ENCODE results near the gene CCNJ. TPM values are rescaled to one million over a fixed set of nuclear protein-coding genes. Genes with fewer than 3 reads are reported as not detected.
A peak's percentile ranks its signal among the peaks of the same experiment; 100 is the strongest.

CCNJ gene
- total and polyA plus RNA-seq, 2 of the 13 experiments (the other 11 are each of a cell fraction or from before 2014, with no cell fraction given) = 14.1 to 21.5 TPM

DNA sequence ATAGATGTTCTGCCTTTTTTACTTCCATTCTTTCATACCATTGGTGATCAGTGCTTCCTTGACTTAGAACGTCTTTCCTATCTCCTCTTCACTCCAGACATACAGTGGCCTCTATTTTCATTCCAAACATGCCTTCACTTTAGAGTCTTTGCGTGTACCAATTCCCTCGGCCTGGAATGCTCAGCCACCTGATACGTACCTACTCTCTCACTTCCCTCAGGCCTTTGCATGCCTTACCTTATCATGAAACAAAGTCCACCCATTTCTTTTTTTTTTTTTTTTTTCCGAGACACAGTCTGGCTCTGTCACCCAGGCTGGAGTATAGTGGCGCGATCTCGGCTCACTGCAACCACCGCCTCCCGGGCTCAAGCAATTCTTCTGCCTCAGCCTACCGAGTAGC lies 2.2 kb upstream of the CCNJ start (continued):
- TF ChIP-seq, protein P1, sequence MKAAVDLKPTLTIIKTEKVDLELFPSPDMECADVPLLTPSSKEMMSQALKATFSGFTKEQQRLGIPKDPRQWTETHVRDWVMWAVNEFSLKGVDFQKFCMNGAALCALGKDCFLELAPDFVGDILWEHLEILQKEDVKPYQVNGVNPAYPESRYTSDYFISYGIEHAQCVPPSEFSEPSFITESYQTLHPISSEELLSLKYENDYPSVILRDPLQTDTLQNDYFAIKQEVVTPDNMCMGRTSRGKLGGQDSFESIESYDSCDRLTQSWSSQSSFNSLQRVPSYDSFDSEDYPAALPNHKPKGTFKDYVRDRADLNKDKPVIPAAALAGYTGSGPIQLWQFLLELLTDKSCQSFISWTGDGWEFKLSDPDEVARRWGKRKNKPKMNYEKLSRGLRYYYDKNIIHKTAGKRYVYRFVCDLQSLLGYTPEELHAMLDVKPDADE (CRISPR knock-in tag; IDR thresholded peaks at IDR 0.05) = no peak
- TF ChIP-seq ZFP41 (CRISPR knock-in tag; IDR thresholded peaks at IDR 0.05; ENCODE audit: borderline replicate concordance) (no peak), ZNF282 (IDR thresholded peaks at IDR 0.05; ENCODE audit: partially characterized antibody) (no peak), FOSL2 (CRISPR knock-in tag; IDR thresholded peaks at IDR 0.05) (no peak), MEF2D (CRISPR knock-in tag; IDR thresholded peaks at IDR 0.05) (no peak)
- TF ChIP-seq, protein P2, sequence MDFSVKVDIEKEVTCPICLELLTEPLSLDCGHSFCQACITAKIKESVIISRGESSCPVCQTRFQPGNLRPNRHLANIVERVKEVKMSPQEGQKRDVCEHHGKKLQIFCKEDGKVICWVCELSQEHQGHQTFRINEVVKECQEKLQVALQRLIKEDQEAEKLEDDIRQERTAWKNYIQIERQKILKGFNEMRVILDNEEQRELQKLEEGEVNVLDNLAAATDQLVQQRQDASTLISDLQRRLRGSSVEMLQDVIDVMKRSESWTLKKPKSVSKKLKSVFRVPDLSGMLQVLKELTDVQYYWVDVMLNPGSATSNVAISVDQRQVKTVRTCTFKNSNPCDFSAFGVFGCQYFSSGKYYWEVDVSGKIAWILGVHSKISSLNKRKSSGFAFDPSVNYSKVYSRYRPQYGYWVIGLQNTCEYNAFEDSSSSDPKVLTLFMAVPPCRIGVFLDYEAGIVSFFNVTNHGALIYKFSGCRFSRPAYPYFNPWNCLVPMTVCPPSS (IDR thresholded peaks at IDR 0.05) = no peak

DNA sequence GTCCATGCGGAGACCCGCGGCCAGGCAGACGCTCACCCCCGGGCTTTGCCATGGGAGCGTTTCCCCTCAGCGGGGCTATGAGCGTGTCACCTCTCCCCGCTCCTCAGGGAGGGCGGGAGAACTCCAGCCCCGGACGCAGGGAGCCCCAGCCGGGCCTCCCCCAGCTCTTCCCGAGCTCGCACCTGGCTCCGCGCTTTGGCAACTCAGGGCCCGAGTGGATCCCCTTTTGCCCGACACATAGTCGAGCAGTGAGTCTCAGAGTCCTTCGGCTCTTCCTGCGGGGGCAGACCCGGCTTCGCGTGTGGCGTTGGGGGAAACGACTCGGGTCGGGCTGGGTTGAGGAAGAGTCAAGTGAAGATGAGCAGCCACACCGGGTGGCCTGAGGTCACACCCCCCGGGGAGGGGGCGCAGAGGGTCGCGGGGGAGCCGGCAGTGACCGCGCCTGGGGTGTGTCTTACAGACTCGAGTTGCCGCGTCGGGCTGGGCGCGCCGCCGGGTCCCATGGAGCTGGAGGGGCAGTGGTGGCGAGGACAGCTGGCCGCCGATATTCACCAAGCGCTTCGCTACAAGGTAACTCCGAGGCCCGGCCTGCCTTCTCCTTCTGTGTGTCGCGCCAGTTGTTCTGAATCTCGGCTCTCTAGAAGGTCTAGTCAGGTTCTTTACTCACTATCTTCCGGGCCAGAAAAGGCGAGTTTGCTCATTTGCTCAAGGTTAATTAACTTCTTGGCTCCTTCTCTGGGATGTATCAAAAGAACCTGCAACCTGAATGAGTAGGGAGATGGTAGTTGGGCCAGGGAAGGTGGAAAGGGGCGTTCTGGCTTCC lies 721 bp downstream of the CCNJ start:
- ATAC-seq = peak; percentile 70
- peaks cover 53% of the 10 kb centered on the region for H3K79me2 ChIP-seq (ENCODE audit: insufficient read depth, low read length)
- H4K20me1 ChIP-seq (ENCODE audit: insufficient read depth, low read length) = no peaks in the 10 kb centered on the region; the same call in 1 of the 2 replicates
- no peaks in the 10 kb centered on the region for H3K9me3 ChIP-seq (ENCODE audit: low read length)
- FAIRE-seq = no peak
- H3K27me3 ChIP-seq (ENCODE audit: control insufficient read depth in 1 of 2, insufficient read depth in 2 of 2, low read length in 2 of 2) = no peaks in the 10 kb centered on the region; a peak in 1 of 5 replicates
- intact Hi-C loops (cut with micrococcal nuclease; ENCODE audit: unreplicated experiment) = loop anchor here (1.0 kb wide), 1 partner anchor 86 kb away; the partner anchor contains the start of gene ZNF518A
- peak overlapping the region; percentile 89 to 91 (median 90) for H3K4me3 ChIP-seq (replicated peaks in 1 of 3; ENCODE audit: insufficient read depth in 1 of 3, low read depth in 2 of 3, low read length in 3 of 3)
- H3K36me3 ChIP-seq (replicated peaks in 1 of 2; ENCODE audit: control insufficient read depth in 1 of 2, insufficient read depth in 2 of 2, low read length in 2 of 2) = peaks cover 0 to 9% of the 10 kb centered on the region in 2 experiments; a peak in 1 of 5 replicates
- H3K9ac ChIP-seq (ENCODE audit: insufficient read depth, low read depth, low read length) = peak overlapping the region; percentile 97
- WGBS (ENCODE audit: low lambda C conversion rate) = 2% methylated on average over 8 of the region's 58 CpGs
- no TSS peak for BruUV-seq (replicated peaks)
- H3K4me2 ChIP-seq (ENCODE audit: low read depth, low read length) = peak overlapping the region; percentile 87
- CTCF ChIA-PET (ENCODE audit: low intra/inter-chr PET ratio, low total read pairs) = no interaction called here
- H2AFZ ChIP-seq (ENCODE audit: low read length) = no peak overlapping the region
- peak; percentile 24 for DNase-seq (ENCODE audit: low spot score)
- peaks cover 44% of the 10 kb centered on the region for H3K4me1 ChIP-seq (ENCODE audit: insufficient read depth, low read length)
- in situ Hi-C loops (cut with HindIII; ENCODE audit: extremely low pct_ligation_motif_present, low pct_unique_long_range_greater_than_20kb) = no loop called here
- H3K27ac ChIP-seq (ENCODE audit: extremely low read length, insufficient read depth, low read length) = peak overlapping the region; percentile 87
- POLR2A ChIA-PET = interaction anchor here (0.6 to 3.3 kb wide), 7 partner anchors 16 to 351 kb away, joined by 3 to 32 read pairs (median 15); partner anchors contain the start of genes TCTN3 and ZNF518A
- TF ChIP-seq ZNF501 (CRISPR knock-in tag; IDR thresholded peaks at IDR 0.05) (peak; percentile 5; the same call in 1 of the 2 replicates), MTA1 (CRISPR knock-in tag; IDR thresholded peaks at IDR 0.05; ENCODE audit: borderline replicate concordance) (no peak), ZNF335 (CRISPR knock-in tag; IDR thresholded peaks at IDR 0.05) (no peak), REPIN1 (CRISPR knock-in tag; IDR thresholded peaks at IDR 0.05; ENCODE audit: borderline replicate concordance, low read depth) (no peak)
- TF ChIP-seq, protein P3, sequence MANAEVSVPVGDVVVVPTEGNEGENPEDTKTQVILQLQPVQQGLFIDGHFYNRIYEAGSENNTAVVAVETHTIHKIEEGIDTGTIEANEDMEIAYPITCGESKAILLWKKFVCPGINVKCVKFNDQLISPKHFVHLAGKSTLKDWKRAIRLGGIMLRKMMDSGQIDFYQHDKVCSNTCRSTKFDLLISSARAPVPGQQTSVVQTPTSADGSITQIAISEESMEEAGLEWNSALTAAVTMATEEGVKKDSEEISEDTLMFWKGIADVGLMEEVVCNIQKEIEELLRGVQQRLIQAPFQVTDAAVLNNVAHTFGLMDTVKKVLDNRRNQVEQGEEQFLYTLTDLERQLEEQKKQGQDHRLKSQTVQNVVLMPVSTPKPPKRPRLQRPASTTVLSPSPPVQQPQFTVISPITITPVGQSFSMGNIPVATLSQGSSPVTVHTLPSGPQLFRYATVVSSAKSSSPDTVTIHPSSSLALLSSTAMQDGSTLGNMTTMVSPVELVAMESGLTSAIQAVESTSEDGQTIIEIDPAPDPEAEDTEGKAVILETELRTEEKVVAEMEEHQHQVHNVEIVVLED (CRISPR knock-in tag; IDR thresholded peaks at IDR 0.05; ENCODE audit: borderline replicate concordance) = peak; percentile 8; the same call in 1 of the 2 replicates
- TF ChIP-seq, protein P4, sequence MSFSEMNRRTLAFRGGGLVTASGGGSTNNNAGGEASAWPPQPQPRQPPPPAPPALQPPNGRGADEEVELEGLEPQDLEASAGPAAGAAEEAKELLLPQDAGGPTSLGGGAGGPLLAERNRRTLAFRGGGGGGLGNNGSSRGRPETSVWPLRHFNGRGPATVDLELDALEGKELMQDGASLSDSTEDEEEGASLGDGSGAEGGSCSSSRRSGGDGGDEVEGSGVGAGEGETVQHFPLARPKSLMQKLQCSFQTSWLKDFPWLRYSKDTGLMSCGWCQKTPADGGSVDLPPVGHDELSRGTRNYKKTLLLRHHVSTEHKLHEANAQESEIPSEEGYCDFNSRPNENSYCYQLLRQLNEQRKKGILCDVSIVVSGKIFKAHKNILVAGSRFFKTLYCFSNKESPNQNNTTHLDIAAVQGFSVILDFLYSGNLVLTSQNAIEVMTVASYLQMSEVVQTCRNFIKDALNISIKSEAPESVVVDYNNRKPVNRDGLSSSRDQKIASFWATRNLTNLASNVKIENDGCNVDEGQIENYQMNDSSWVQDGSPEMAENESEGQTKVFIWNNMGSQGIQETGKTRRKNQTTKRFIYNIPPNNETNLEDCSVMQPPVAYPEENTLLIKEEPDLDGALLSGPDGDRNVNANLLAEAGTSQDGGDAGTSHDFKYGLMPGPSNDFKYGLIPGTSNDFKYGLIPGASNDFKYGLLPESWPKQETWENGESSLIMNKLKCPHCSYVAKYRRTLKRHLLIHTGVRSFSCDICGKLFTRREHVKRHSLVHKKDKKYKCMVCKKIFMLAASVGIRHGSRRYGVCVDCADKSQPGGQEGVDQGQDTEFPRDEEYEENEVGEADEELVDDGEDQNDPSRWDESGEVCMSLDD (CRISPR knock-in tag; IDR thresholded peaks at IDR 0.05; ENCODE audit: borderline replicate concordance) = no peak

Data from HepG2 (cell line).